GM19043 (cell line): Measurements from ENCODE around the gene DIP2C.
"Not testable (repeated sequence)": the region's sequence is repeated elsewhere in the genome, so short reads cannot be mapped to it uniquely, and the experiment has no call there.

ENCODE experiments used
- ATAC-seq: cut with Tn5 transposase; IDR thresholded peaks from one replicate; pipeline ENCODE4 v1.9.1; 2021; ENCODE audit warnings: low read depth; ENCODE audit not compliant: unreplicated experiment

The DIP2C gene

GRCh38 chr10:442209-442608 is 247.3 kb downstream of the DIP2C start:
- ATAC-seq, result no peak

GRCh38 chr10:441659-442058 is 247.8 kb downstream of the DIP2C start:
- no peak for ATAC-seq

GRCh38 chr10:440127-440526 is 249.3 kb downstream of the DIP2C start:
- ATAC-seq, result no peak

- no peak for ATAC-seq
Measured at GRCh38 chr10:437698-438490, 251.6 kb downstream of the DIP2C start.

GRCh38 chr10:436911-437665 is 252.4 kb downstream of the DIP2C start:
- ATAC-seq, result no peak

GRCh38 chr10:436013-436697 is 253.3 kb downstream of the DIP2C start:
- no peak for ATAC-seq

GRCh38 chr10:435397-435796 is 254.1 kb downstream of the DIP2C start:
- ATAC-seq, result no peak

- ATAC-seq, result no peak
Measured at GRCh38 chr10:429696-430095, 259.8 kb downstream of the DIP2C start.

- no peak for ATAC-seq
Measured at GRCh38 chr10:427761-428519, 261.5 kb downstream of the DIP2C start.

GRCh38 chr10:425365-425764 is 264.1 kb downstream of the DIP2C start:
- ATAC-seq, result not testable (repeated sequence)

- not testable (repeated sequence) for ATAC-seq
Measured at GRCh38 chr10:424724-425123, 264.7 kb downstream of the DIP2C start.

- no peak for ATAC-seq
Measured at GRCh38 chr10:423178-423577, 266.3 kb downstream of the DIP2C start.

- ATAC-seq, result no peak
Measured at GRCh38 chr10:422675-423074, 266.8 kb downstream of the DIP2C start.

GRCh38 chr10:422241-422640 is 267.2 kb downstream of the DIP2C start:
- no peak for ATAC-seq

GRCh38 chr10:421170-421569 is 268.3 kb downstream of the DIP2C start:
- ATAC-seq, result no peak

GRCh38 chr10:420154-421121 is 269.0 kb downstream of the DIP2C start:
- no peak for ATAC-seq

GRCh38 chr10:418894-419293 is 270.6 kb downstream of the DIP2C start:
- ATAC-seq, result no peak

- ATAC-seq, result no peak
Measured at GRCh38 chr10:418226-418625, 271.2 kb downstream of the DIP2C start.

- no peak for ATAC-seq
Measured at GRCh38 chr10:416091-416515, 273.4 kb downstream of the DIP2C start.
